Astrocyte (in vitro differentiated cells and primary cell): Measurements from ENCODE around the gene FAM107B. TPM values are rescaled to one million over a fixed set of nuclear protein-coding genes. Genes with fewer than 3 reads are reported as not detected.

ENCODE experiments used
- DNase-seq: peaks from one replicate; pipeline ENCODE4 v3.0.0-alpha.2; 2010; ENCODE audit warnings: low read depth
- FAIRE-seq: peaks from 2 replicates; lab custom pipeline; 2011; peaks lifted over from hg19 to GRCh38; lab: Jason Lieb, UNC
- H2AFZ ChIP-seq: 2 replicates; pipeline ENCODE4 v1.6.0; 2012; ENCODE audit warnings: low read depth, low read length, inconsistent platforms
- H3K27ac ChIP-seq: 2 replicates; pipeline ENCODE4 v1.5.1; 2011; ENCODE audit warnings: low read depth, low read length, inconsistent platforms
- H3K27me3 ChIP-seq: 2 replicates; pipeline ENCODE4 v1.6.0; 2011; ENCODE audit warnings: low read length, inconsistent platforms; ENCODE audit not compliant: insufficient read depth
- H3K36me3 ChIP-seq: 2 replicates; pipeline ENCODE4 v1.5.1; 2011; ENCODE audit warnings: low read length, inconsistent platforms; ENCODE audit not compliant: insufficient read depth
- H3K4me1 ChIP-seq: 2 replicates; pipeline ENCODE4 v1.5.1; 2011; ENCODE audit warnings: low read length, inconsistent platforms; ENCODE audit not compliant: insufficient read depth
- H3K4me2 ChIP-seq: 2 replicates; pipeline ENCODE4 v1.6.0; 2012; ENCODE audit warnings: low read length, inconsistent platforms
- H3K4me3 ChIP-seq: 2 replicates; pipeline ENCODE4 v1.5.1; 2011; ENCODE audit warnings: low read depth, mild to moderate bottlenecking, low read length, inconsistent platforms; ENCODE audit not compliant: insufficient read depth
- H3K79me2 ChIP-seq: 2 replicates; pipeline ENCODE4 v1.6.0; 2012; ENCODE audit warnings: mild to moderate bottlenecking, low read length, inconsistent platforms; ENCODE audit not compliant: insufficient read depth
- H3K9ac ChIP-seq: 2 replicates; pipeline ENCODE4 v1.6.0; 2012; ENCODE audit warnings: mild to moderate bottlenecking, low read length, inconsistent platforms
- H3K9me3 ChIP-seq: 2 replicates; pipeline ENCODE4 v1.5.1; 2012; ENCODE audit warnings: low read depth, mild to moderate bottlenecking, low read length, inconsistent platforms; ENCODE audit not compliant: insufficient read depth
- H4K20me1 ChIP-seq: 2 replicates; pipeline ENCODE4 v1.6.0; 2012; ENCODE audit warnings: low read length, inconsistent platforms; ENCODE audit not compliant: insufficient read depth
- H3K27ac Mint-ChIP-seq: one replicate; pipeline ENCODE4 v1.8.0; 2021; ENCODE audit warnings: mild to moderate bottlenecking, mixed read lengths; ENCODE audit not compliant: unreplicated experiment
- H3K27me3 Mint-ChIP-seq: one replicate; pipeline ENCODE4 v1.8.0; 2021; ENCODE audit warnings: low read depth, mixed read lengths; ENCODE audit not compliant: unreplicated experiment
- H3K36me3 Mint-ChIP-seq: one replicate; pipeline ENCODE4 v1.8.0; 2021; ENCODE audit warnings: low read depth, mixed read lengths; ENCODE audit not compliant: unreplicated experiment
- H3K4me1 Mint-ChIP-seq: one replicate; pipeline ENCODE4 v1.8.0; 2021; ENCODE audit warnings: low read depth, mixed read lengths; ENCODE audit not compliant: unreplicated experiment
- H3K4me3 Mint-ChIP-seq: one replicate; pipeline ENCODE4 v1.8.0; 2021; ENCODE audit warnings: mild to moderate bottlenecking, moderate library complexity, mixed read lengths; ENCODE audit not compliant: unreplicated experiment
- H3K9me3 Mint-ChIP-seq: one replicate; pipeline ENCODE4 v1.8.0; 2021; ENCODE audit warnings: mild to moderate bottlenecking, mixed read lengths; ENCODE audit not compliant: unreplicated experiment
- CTCF ChIP-seq: IDR thresholded peaks from 2 replicates; pipeline ENCODE4 v1.5.1; 2011; ENCODE audit warnings: low read depth, mild to moderate bottlenecking, inconsistent platforms, low read length, moderate library complexity; ENCODE audit not compliant: insufficient read depth
- EZH2 ChIP-seq: IDR thresholded peaks from 2 replicates; pipeline ENCODE4 v1.6.1; 2012; ENCODE audit warnings: mild to moderate bottlenecking, low read length, inconsistent platforms; ENCODE audit not compliant: insufficient read depth
- total RNA-seq: library from RNA; stranded (reverse); gene quantifications from 2 replicates; pipeline ENCODE4 v1.2.1, GENCODE V29; 2021

The FAM107B gene
- total RNA-seq, 1 donor from 2014 or later: 36.0 TPM

GRCh38 chr10:14664345-14664744, 110.4 kb downstream of the FAM107B start:
- DNase-seq: no peak
- no peak for FAIRE-seq
- Histone ChIP-seq H3K4me2 (no peak overlapping the region), H3K4me3 (no peak overlapping the region), H3K9me3 (no peaks in the 10 kb centered on the region), H3K27ac (no peak overlapping the region), H3K79me2 (no peaks in the 10 kb centered on the region), H3K36me3 (no peaks in the 10 kb centered on the region), H3K27me3 (no peaks in the 10 kb centered on the region), H4K20me1 (no peaks in the 10 kb centered on the region), H3K9ac (no peak overlapping the region), H3K4me1 (no peaks in the 10 kb centered on the region), H2AFZ (no peak overlapping the region)
- H3K36me3 Mint-ChIP-seq: no peaks in the 10 kb centered on the region
- no peak overlapping the region for H3K4me3 Mint-ChIP-seq
- H3K4me1 Mint-ChIP-seq: peaks cover 3% of the 10 kb centered on the region
- no peak overlapping the region for H3K27ac Mint-ChIP-seq
- peaks cover 2% of the 10 kb centered on the region for H3K27me3 Mint-ChIP-seq
- H3K9me3 Mint-ChIP-seq: no peaks in the 10 kb centered on the region
- TF ChIP-seq CTCF (no peak), EZH2 (no peak)

- no peaks in the 10 kb centered on the region for H3K36me3 ChIP-seq
- no peak overlapping the region for H3K4me2 ChIP-seq
- H3K4me1 ChIP-seq: peaks cover 6% of the 10 kb centered on the region
- H4K20me1 ChIP-seq: no peaks in the 10 kb centered on the region
- Mint-ChIP-seq H3K27ac (no peak overlapping the region), H3K27me3 (peaks cover 2% of the 10 kb centered on the region), H3K4me1 (peaks cover 10% of the 10 kb centered on the region), H3K4me3 (no peak overlapping the region), H3K9me3 (no peaks in the 10 kb centered on the region), H3K36me3 (no peaks in the 10 kb centered on the region)
- FAIRE-seq: no peak
- H3K4me3 ChIP-seq: no peak overlapping the region
- no peak for TF ChIP-seq CTCF
- TF ChIP-seq EZH2: no peak
- H2AFZ ChIP-seq: no peak overlapping the region
- no peak for DNase-seq
- no peaks in the 10 kb centered on the region for H3K79me2 ChIP-seq
- no peaks in the 10 kb centered on the region for H3K9me3 ChIP-seq
- no peak overlapping the region for H3K9ac ChIP-seq
- H3K27me3 ChIP-seq: no peaks in the 10 kb centered on the region
- no peak overlapping the region for H3K27ac ChIP-seq
Measured at GRCh38 chr10:14661818-14662217, 112.9 kb downstream of the FAM107B start.

- Histone ChIP-seq H3K4me1 (peaks cover 6% of the 10 kb centered on the region), H3K9me3 (no peaks in the 10 kb centered on the region), H2AFZ (no peak overlapping the region), H3K4me2 (no peak overlapping the region), H3K9ac (no peak overlapping the region), H4K20me1 (no peaks in the 10 kb centered on the region), H3K27ac (no peak overlapping the region), H3K36me3 (no peaks in the 10 kb centered on the region), H3K4me3 (no peak overlapping the region), H3K79me2 (no peaks in the 10 kb centered on the region), H3K27me3 (no peaks in the 10 kb centered on the region)
- Mint-ChIP-seq H3K4me3 (no peak overlapping the region), H3K27me3 (peaks cover 2% of the 10 kb centered on the region), H3K36me3 (no peaks in the 10 kb centered on the region), H3K27ac (no peak overlapping the region), H3K4me1 (peaks cover 10% of the 10 kb centered on the region), H3K9me3 (no peaks in the 10 kb centered on the region)
- TF ChIP-seq CTCF: no peak
- no peak for TF ChIP-seq EZH2
- no peak for FAIRE-seq
- DNase-seq: no peak
Measured at GRCh38 chr10:14660831-14661230, 113.9 kb downstream of the FAM107B start.
